Small intestine (tissue), 16 donors: ENCODE data around the gene GTSF1L. TPM values are rescaled to one million over a fixed set of nuclear protein-coding genes. Genes with fewer than 3 reads are reported as not detected.

Experiments used
- DNase-seq, 2 donors: peaks; one replicate each; pipeline versions ENCODE4 v3.0.0 to v3.0.0-alpha.2; 2013
- FAIRE-seq: peaks from 2 replicates; lab custom pipeline; 2012; peaks lifted over from hg19 to GRCh38; lab: Jason Lieb, UNC
- H3K27ac ChIP-seq, 3 donors: one replicate each; pipeline ENCODE4 v1.5.1; 2013; ENCODE audit warnings: low read length in 2 of 3, mild to moderate bottlenecking in 2 of 3, control low read depth in 1 of 3, inconsistent platforms in 1 of 3, low read depth in 1 of 3, moderate library complexity in 1 of 3
- H3K27me3 ChIP-seq, 3 donors: one replicate each; pipeline ENCODE4 v1.6.1; 2013; ENCODE audit warnings: low read length in 3 of 3, inconsistent platforms in 1 of 3; ENCODE audit not compliant: control insufficient read depth in 3 of 3, insufficient read depth in 3 of 3
- H3K36me3 ChIP-seq, 3 donors: one replicate each; pipeline ENCODE4 v1.6.1; 2013; ENCODE audit warnings: low read length in 3 of 3, inconsistent platforms in 1 of 3, low read depth in 1 of 3, mild to moderate bottlenecking in 1 of 3, moderate library complexity in 1 of 3; ENCODE audit not compliant: control insufficient read depth in 3 of 3, insufficient read depth in 2 of 3
- H3K4me1 ChIP-seq, 3 donors: one replicate each; pipeline ENCODE4 v1.6.1; 2013; ENCODE audit warnings: low read length in 2 of 3, inconsistent platforms in 1 of 3, low read depth in 1 of 3, mild to moderate bottlenecking in 1 of 3, moderate library complexity in 1 of 3; ENCODE audit not compliant: control insufficient read depth in 3 of 3, insufficient read depth in 2 of 3
- H3K4me3 ChIP-seq, 3 donors: one replicate each; pipeline ENCODE4 v1.5.1; 2013; ENCODE audit warnings: low read length in 3 of 3, control low read depth in 1 of 3, inconsistent platforms in 1 of 3, low read depth in 1 of 3, mild to moderate bottlenecking in 1 of 3, moderate library complexity in 1 of 3
- H3K9me3 ChIP-seq, 2 donors: one replicate each; pipeline ENCODE4 v1.6.1; 2013; ENCODE audit warnings: low read depth in 1 of 2, low read length in 1 of 2; ENCODE audit not compliant: control insufficient read depth in 2 of 2, insufficient read depth in 1 of 2
- WGBS, 3 donors: extraction: QIAGEN DNeasy Blood & Tissue Kit; methylation state at CpG; one replicate each; pipeline ENCODE4 v1.1.7; 2013; 5-methylcytosine and 5-hydroxymethylcytosine counted together
- long read RNA-seq, 10 donors: transcript quantifications; one replicate each; lab custom pipeline, GENCODE V29; 2026
- polyA plus RNA-seq, 4 donors: library from polyadenylated mRNA; stranded (reverse) in 3 of 4; unstranded in 1 of 4; fragments of 200-250 nt in 3 of 4; fragments of 120-200 nt in 1 of 4; gene quantifications; one replicate each; pipeline versions ENCODE4 v1.2.1 to v1.2.3, GENCODE V29; 2013
- donor health status: healthy with polysubstance abuse.
- donor health status: control.
- donor health status: control.
- donor health status: Bipolar disorder and iron deficiency.
- donor health status: healthy.

The GTSF1L gene
- polyA plus RNA-seq: not detected
- long read RNA-seq, donor 1: 0 reads
- long read RNA-seq, donor 2: 0 reads
- long read RNA-seq, donor 3: 0 reads
- long read RNA-seq, donor 4: 0 reads
- long read RNA-seq, donor 5: 0 reads
- long read RNA-seq, donor 6: 0 reads
- long read RNA-seq, donor 7: 0 reads
- long read RNA-seq, donor 8: 0 reads
- long read RNA-seq, donor 9: 0 reads
- long read RNA-seq, donor 10: 0 reads

DNA sequence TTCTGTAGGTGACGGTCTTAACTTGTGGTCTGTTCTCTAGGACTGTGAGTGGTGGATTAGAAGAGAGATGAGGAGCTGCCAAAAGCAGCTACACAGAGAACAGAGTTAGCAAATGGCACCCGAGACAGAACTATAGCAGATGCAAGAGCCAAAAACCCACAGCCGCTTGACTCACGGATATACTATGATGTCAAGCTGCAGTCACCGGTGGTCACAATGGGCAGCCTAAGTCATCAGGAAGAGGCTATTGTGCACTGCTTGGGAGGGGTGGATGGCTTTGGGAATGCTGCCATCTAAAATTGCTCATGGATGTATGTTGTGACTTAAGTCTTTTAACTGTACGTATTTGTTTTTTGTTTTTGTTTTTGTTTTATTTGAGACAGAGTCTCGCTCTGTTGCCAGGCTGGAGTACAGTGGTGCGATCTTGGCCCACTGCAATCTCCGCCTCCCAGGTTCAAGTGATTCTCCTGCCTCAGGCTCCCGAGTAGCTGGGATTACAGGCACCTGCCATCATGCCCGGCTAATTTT, at the start of gene GTSF1L:
TSS of gene GTSF1L (minus strand) at position 192 of the 528 bp plus-strand sequence. CDS start 308 bp downstream, outside the sequence.
- Histone ChIP-seq H3K9me3 (no peaks in the 10 kb centered on the region), H3K4me3 (no peak within 1 kb of the TSS), H3K27ac (no peak within 1 kb of the TSS), H3K4me1 (no peaks in the 10 kb centered on the region), H3K27me3 (peaks cover 0 to 2% (median 0%) of the 10 kb centered on the region in 3 donors), H3K36me3 (no peaks in the 10 kb centered on the region)
- FAIRE-seq: no peak
- DNase-seq: no peak
- 84 to 87% (median 85%) methylated on average over 11 of the region's 11 CpGs for WGBS, 3 donors

DNA sequence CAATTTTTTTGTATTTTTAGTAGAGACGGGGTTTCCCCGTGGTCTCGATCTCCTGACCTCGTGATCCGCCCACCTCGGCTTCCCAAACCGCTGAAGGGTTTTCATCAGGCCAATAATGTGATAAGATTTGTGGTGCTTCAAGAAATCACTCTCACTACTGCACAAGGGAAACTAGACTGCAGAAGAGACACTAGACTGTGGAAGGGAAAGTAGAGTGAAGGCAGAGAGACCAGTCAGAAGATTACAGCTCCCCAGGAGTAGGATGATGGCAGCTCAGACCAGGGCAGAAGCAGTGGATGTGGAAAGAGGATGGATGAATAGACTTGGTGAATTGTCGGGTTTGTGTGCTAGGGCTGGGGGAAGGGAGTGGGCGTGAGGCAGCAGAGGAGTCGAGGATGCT, 48.0 kb upstream of the GTSF1L start:
- WGBS, 3 donors: 80 to 85% (median 80%) methylated on average over 10 of the region's 10 CpGs
- Histone ChIP-seq H3K27me3 (peaks cover 0 to 5% (median 0%) of the 10 kb centered on the region in 3 donors), H3K4me3 (no peak overlapping the region), H3K9me3 (peaks cover 0 to 9% of the 10 kb centered on the region in 2 donors), H3K4me1 (no peaks in the 10 kb centered on the region), H3K36me3 (no peaks in the 10 kb centered on the region), H3K27ac (no peak overlapping the region)
- FAIRE-seq: no peak
- no peak for DNase-seq

DNA sequence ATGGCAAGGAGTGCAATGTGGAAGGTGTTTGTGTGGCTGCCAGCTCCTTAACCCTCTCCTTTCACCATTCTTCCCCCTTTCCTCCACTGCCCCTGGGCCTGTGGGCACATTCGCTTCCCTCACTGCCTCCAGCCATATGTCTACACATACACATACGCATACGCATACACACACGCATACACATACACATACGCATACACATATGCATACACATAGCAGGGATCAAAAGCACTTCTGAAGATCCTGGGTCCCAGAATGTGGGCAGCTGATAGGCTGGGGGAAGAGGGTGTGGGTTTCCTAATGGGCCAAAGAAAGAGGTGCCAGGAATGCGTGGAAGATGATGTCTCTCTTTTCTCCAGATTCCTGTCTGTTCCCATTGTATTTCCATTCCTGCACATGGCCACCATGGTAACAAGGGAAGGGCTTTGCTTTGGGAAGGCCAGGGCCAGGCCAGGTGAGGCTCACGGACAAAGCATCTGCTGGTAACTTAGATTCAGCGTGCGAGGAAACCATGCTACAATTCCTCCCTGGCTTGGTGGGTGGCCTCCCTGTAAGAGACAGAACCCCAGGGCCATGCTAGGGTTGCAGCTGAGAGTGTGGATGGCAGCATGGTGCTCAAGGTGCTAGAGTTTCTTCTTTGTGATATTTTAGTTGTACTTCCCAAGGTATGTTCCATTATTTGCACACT, 44.8 kb upstream of the GTSF1L start:
- no peaks in the 10 kb centered on the region for H3K36me3 ChIP-seq
- H3K27me3 ChIP-seq: peaks cover 0 to 5% (median 2%) of the 10 kb centered on the region in 3 donors
- H3K4me1 ChIP-seq: no peaks in the 10 kb centered on the region
- no peaks in the 10 kb centered on the region for H3K9me3 ChIP-seq
- FAIRE-seq (no peak), DNase-seq (no peak)
- H3K27ac ChIP-seq: no peak overlapping the region
- 92 to 94% (median 92%) methylated on average over 9 of the region's 9 CpGs for WGBS, 3 donors
- no peak overlapping the region for H3K4me3 ChIP-seq

GRCh38 chr20:43770342-43770741, 43.5 kb upstream of the GTSF1L start:
- Histone ChIP-seq H3K4me3 (no peak overlapping the region), H3K4me1 (no peaks in the 10 kb centered on the region), H3K9me3 (no peaks in the 10 kb centered on the region), H3K27me3 (peaks cover 0 to 3% (median 2%) of the 10 kb centered on the region in 3 donors), H3K27ac (no peak overlapping the region), H3K36me3 (no peaks in the 10 kb centered on the region)
- WGBS, 3 donors: 56 to 73% (median 63%) methylated on average over 3 of the region's 3 CpGs
- no peak for FAIRE-seq
- no peak for DNase-seq

- no peak for FAIRE-seq
- H3K4me1 ChIP-seq: no peaks in the 10 kb centered on the region
- no peak for DNase-seq
- H3K4me3 ChIP-seq: no peak overlapping the region
- no peaks in the 10 kb centered on the region for H3K36me3 ChIP-seq
- no peak overlapping the region for H3K27ac ChIP-seq
- 23 to 49% (median 36%) methylated on average over 5 of the region's 5 CpGs for WGBS, 3 donors
- H3K27me3 ChIP-seq: peaks cover 0 to 3% (median 2%) of the 10 kb centered on the region in 3 donors
- no peaks in the 10 kb centered on the region for H3K9me3 ChIP-seq
These were observed 41.1 kb upstream of the GTSF1L start for GRCh38 chr20:43767686-43768474.

DNA sequence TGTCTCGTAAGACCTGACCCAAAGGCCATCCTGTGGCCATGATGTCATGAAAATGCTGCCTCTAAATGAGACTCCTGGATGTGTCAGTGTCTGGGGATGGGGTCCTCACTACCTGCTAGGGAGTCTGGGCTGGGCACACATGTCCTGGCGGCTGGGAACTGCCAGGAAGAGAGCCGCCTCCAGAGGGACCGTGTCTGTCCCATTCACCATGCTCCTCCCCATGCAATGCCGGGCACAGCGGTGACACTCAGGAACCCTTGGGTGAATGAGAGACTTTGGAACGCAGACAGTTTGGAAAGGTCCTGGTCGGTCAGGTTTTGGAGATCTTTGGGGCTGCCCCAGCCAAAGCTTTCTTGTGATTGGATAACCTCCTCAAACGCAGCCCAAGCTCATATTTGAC, 40.1 kb upstream of the GTSF1L start:
- Histone ChIP-seq H3K9me3 (no peaks in the 10 kb centered on the region), H3K4me1 (no peaks in the 10 kb centered on the region), H3K36me3 (no peaks in the 10 kb centered on the region), H3K27me3 (peaks cover 0 to 3% (median 2%) of the 10 kb centered on the region in 3 donors), H3K27ac (no peak overlapping the region), H3K4me3 (no peak overlapping the region)
- FAIRE-seq (no peak), DNase-seq (no peak)
- 53 to 71% (median 67%) methylated on average over 9 of the region's 9 CpGs for WGBS, 3 donors

DNA sequence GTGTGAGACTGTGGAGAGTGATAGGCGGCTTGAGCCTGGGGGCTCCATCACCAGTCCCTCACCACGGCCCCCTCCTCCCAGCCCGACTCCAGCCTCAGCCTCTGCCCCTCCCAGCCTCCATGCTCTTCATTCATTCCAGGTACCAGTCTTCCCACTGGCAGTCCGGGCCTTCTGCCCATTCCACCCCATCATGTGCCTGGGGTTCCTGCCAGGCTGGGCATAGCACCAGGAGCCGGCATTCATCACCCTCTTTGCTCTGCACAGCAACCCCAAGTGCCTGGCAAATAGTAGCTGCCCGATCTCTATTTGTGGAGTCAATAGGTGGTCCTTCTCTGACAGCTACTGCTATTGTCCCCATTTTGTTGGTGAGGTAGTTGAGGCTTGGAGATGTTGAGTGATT, 39.6 kb upstream of the GTSF1L start:
- no peak overlapping the region for H3K27ac ChIP-seq
- no peaks in the 10 kb centered on the region for H3K36me3 ChIP-seq
- H3K4me1 ChIP-seq: no peaks in the 10 kb centered on the region
- no peaks in the 10 kb centered on the region for H3K9me3 ChIP-seq
- no peak overlapping the region for H3K4me3 ChIP-seq
- DNase-seq (no peak), FAIRE-seq (no peak)
- WGBS, 3 donors: 54 to 58% (median 54%) methylated on average over 6 of the region's 6 CpGs
- H3K27me3 ChIP-seq: peaks cover 0 to 2% (median under 1%) of the 10 kb centered on the region in 3 donors

- Histone ChIP-seq H3K9me3 (no peaks in the 10 kb centered on the region), H3K4me1 (no peaks in the 10 kb centered on the region), H3K27ac (no peak overlapping the region), H3K36me3 (no peaks in the 10 kb centered on the region), H3K27me3 (peaks cover 0 to 2% (median 0%) of the 10 kb centered on the region in 3 donors), H3K4me3 (no peak overlapping the region)
- DNase-seq (no peak), FAIRE-seq (no peak)
- 59 to 66% (median 63%) methylated on average over 7 of the region's 7 CpGs for WGBS, 3 donors
These were observed 39.1 kb upstream of the GTSF1L start for GRCh38 chr20:43765916-43766315.
